SK-N-SH treated with all-trans-retinoic acid at 6 μM for 48 hours (cell line): ENCODE measurements around the gene LRRC28.

Experiments
- ATAC-seq: fragments of 200-7000 bp; cut with Tn5 transposase; 3 replicates; pipeline ENCODE4 v1.9.1; 2020; ENCODE audit warnings: mild to moderate bottlenecking, moderate library complexity
- ARNTL ChIP-seq: fragments of 450-650 bp; formaldehyde crosslinking; IDR thresholded peaks from 2 replicates; pipeline ENCODE4 v1.5.0; 2020; ENCODE audit warnings: low read depth, mild to moderate bottlenecking, moderate library complexity, borderline replicate concordance
- BACH2 ChIP-seq: fragments of 250-450 bp; sonication (Bioruptor Pico); IDR thresholded peaks from 2 replicates; pipeline ENCODE4 v1.9.0; 2021; ENCODE audit warnings: mild to moderate bottlenecking, borderline replicate concordance
- CSDC2 ChIP-seq: fragments of 250-450 bp; sonication (Bioruptor Pico); IDR thresholded peaks from 2 replicates; pipeline ENCODE4 v1.5.0; 2020; ENCODE audit warnings: mild to moderate bottlenecking, moderate library complexity
- ESRRG ChIP-seq: fragments of 250-450 bp; sonication (Bioruptor Pico); IDR thresholded peaks from 2 replicates; pipeline ENCODE4 v1.6.1; 2021; ENCODE audit warnings: mild to moderate bottlenecking
- ISL1 ChIP-seq: fragments of 250-450 bp; sonication (Bioruptor Pico); IDR thresholded peaks from 2 replicates; pipeline ENCODE4 v2.1.2; 2022; ENCODE audit warnings: mild to moderate bottlenecking, moderate library complexity
- OSR1 ChIP-seq: fragments of 250-450 bp; sonication (Bioruptor Pico); IDR thresholded peaks from 2 replicates; pipeline ENCODE4 v1.8.0; 2022; ENCODE audit warnings: moderate library complexity, mild to moderate bottlenecking, inconsistent platforms
- RARB ChIP-seq: fragments of 250-450 bp; sonication (Bioruptor Pico); IDR thresholded peaks from 2 replicates; pipeline ENCODE4 v1.8.0; 2021; ENCODE audit warnings: mild to moderate bottlenecking, moderate library complexity
- SNAI2 ChIP-seq: fragments of 250-450 bp; sonication (Bioruptor Pico); IDR thresholded peaks from 2 replicates; pipeline ENCODE4 v1.5.0; 2020; ENCODE audit warnings: mild to moderate bottlenecking, moderate library complexity
- TCF4 ChIP-seq: fragments of 250-450 bp; sonication (Bioruptor Pico); IDR thresholded peaks from 2 replicates; pipeline ENCODE4 v1.8.0; 2021; ENCODE audit warnings: mild to moderate bottlenecking, moderate library complexity, borderline replicate concordance
- TOX ChIP-seq: fragments of 250-450 bp; sonication (Bioruptor Pico); IDR thresholded peaks from 2 replicates; pipeline ENCODE4 v1.8.0; 2021; ENCODE audit warnings: mild to moderate bottlenecking, moderate library complexity, borderline replicate concordance
- ZFP3 ChIP-seq: fragments of 250-450 bp; sonication (Bioruptor Pico); IDR thresholded peaks from 2 replicates; pipeline ENCODE4 v1.5.0; 2020; ENCODE audit warnings: mild to moderate bottlenecking, moderate library complexity
- ZFP30 ChIP-seq: fragments of 450-650 bp; formaldehyde crosslinking; IDR thresholded peaks from 2 replicates; pipeline ENCODE4 v1.5.0; 2022; ENCODE audit warnings: mild to moderate bottlenecking, moderate library complexity
- ZNF565 ChIP-seq: fragments of 450-650 bp; formaldehyde crosslinking; conservative IDR thresholded peaks from 2 replicates; pipeline ENCODE4 v1.5.0; 2020; ENCODE audit warnings: low read depth, mild to moderate bottlenecking, moderate library complexity
- ZNF70 ChIP-seq: fragments of 450-650 bp; formaldehyde crosslinking; IDR thresholded peaks from 2 replicates; pipeline ENCODE4 v1.5.0; 2020; ENCODE audit warnings: mild to moderate bottlenecking, moderate library complexity
- ZNF8 ChIP-seq: fragments of 450-650 bp; formaldehyde crosslinking; IDR thresholded peaks from 2 replicates; pipeline ENCODE4 v1.5.0; 2020; ENCODE audit warnings: mild to moderate bottlenecking, moderate library complexity
- TF ChIP-seq, protein P1 (sequence below): fragments of 250-450 bp; sonication (Bioruptor Pico); IDR thresholded peaks from 2 replicates; pipeline ENCODE4 v1.5.0; 2020; ENCODE audit warnings: mild to moderate bottlenecking, moderate library complexity
- TF ChIP-seq, protein P2 (sequence below): fragments of 250-450 bp; sonication (Bioruptor Pico); IDR thresholded peaks from 2 replicates; pipeline ENCODE4 v1.5.1; 2020; ENCODE audit warnings: low read depth, mild to moderate bottlenecking, moderate library complexity
- TF ChIP-seq, protein P3 (sequence below): fragments of 250-450 bp; sonication (Bioruptor Pico); IDR thresholded peaks from 2 replicates; pipeline ENCODE4 v1.8.0; 2021; ENCODE audit warnings: low read depth, mild to moderate bottlenecking, moderate library complexity, borderline replicate concordance
- TF ChIP-seq, protein P4 (sequence below): fragments of 250-450 bp; sonication (Bioruptor Pico); IDR thresholded peaks from 2 replicates; pipeline ENCODE4 v1.5.1; 2021; ENCODE audit warnings: mild to moderate bottlenecking, moderate library complexity
- TF ChIP-seq, protein P5 (sequence below): fragments of 250-450 bp; sonication (Bioruptor Pico); IDR thresholded peaks from 2 replicates; pipeline ENCODE4 v1.8.0; 2020; ENCODE audit warnings: mild to moderate bottlenecking, moderate library complexity, borderline replicate concordance

Gene LRRC28

DNA sequence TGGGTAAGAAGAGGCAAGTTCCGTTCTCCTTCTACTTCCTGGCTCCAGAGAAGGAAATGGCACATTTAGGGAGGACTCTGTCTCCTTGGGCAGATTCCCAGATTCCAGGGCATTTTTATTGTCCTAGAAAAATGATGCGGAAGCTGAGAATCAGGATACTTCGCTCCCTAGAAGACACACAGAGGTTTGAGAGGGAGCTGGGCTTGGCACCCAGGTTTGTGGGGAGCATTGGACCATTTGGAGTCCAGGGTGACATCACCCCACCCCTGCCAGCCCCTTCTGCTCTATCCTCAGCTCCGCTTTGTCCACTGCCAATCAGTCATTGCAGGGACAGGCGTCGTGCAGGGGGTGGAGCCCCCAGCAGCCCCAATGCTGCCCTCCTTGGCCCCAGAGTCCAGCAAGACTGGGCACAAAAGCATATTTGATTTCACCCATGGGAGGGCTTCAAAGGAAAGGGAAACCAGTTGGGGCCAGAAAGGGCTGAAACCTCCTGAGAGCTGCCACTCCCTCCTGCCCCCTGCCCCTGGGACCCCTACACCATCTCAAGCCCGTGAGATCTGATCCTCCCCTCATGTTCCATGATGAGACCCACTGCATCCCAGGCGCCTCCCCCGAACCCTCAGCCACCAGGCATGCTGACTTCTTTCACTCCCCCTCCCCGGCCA, 184.7 kb downstream of the LRRC28 start:
- TF ChIP-seq, protein P1, sequence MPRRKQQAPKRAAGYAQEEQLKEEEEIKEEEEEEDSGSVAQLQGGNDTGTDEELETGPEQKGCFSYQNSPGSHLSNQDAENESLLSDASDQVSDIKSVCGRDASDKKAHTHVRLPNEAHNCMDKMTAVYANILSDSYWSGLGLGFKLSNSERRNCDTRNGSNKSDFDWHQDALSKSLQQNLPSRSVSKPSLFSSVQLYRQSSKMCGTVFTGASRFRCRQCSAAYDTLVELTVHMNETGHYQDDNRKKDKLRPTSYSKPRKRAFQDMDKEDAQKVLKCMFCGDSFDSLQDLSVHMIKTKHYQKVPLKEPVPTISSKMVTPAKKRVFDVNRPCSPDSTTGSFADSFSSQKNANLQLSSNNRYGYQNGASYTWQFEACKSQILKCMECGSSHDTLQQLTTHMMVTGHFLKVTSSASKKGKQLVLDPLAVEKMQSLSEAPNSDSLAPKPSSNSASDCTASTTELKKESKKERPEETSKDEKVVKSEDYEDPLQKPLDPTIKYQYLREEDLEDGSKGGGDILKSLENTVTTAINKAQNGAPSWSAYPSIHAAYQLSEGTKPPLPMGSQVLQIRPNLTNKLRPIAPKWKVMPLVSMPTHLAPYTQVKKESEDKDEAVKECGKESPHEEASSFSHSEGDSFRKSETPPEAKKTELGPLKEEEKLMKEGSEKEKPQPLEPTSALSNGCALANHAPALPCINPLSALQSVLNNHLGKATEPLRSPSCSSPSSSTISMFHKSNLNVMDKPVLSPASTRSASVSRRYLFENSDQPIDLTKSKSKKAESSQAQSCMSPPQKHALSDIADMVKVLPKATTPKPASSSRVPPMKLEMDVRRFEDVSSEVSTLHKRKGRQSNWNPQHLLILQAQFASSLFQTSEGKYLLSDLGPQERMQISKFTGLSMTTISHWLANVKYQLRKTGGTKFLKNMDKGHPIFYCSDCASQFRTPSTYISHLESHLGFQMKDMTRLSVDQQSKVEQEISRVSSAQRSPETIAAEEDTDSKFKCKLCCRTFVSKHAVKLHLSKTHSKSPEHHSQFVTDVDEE (CRISPR knock-in tag): no peak
- TF ChIP-seq ZFP30: no peak
- TF ChIP-seq ISL1 (CRISPR knock-in tag): no peak
- TF ChIP-seq ZNF8 (CRISPR knock-in tag): no peak
- TF ChIP-seq TCF4 (CRISPR knock-in tag): no peak
- TF ChIP-seq, all 23 proteins: peak for 0
- ATAC-seq: no peak

DNA sequence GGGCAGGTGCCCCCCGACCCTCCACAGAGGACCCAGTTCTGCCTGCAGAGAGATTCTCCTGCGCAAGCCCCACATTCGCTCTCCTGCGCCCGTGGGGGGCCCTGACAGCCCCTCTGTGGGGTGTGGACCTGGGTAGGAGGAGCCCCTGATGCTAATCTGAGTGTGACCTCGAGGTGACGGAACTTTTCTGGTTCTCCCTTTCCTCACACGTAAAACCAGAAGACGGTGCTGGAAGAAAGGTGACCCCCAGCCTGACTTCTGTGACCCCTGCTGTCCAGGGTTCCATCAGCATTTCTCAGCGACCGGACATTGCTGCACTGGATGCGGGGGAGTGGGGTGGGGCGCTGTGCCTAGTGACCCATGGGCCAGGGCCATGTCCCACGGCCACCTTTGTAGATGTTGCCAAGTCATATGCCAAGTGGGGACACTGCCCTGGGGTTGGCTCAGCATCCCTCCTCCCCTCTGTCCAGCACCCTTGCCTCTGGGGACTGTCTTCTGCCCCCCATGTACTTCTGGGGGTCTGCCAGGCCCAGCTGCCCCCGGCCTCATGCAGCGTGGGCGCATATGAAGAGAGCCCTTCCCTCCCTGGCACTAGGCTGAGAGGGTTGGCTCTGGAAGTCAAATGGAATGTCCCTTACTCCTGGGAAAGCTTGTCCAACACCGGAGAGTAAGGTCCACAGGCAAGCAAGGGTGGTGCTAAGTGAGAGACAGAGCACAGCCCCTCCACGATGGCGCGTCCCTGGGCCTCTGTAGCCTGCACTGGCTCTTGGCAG, 185.4 kb downstream of the LRRC28 start:
- ATAC-seq: no peak
- TF ChIP-seq ISL1 (CRISPR knock-in tag): no peak
- TF ChIP-seq ZFP30: no peak
- no peak for TF ChIP-seq BACH2 (CRISPR knock-in tag)
- no peak for TF ChIP-seq SNAI2
- TF ChIP-seq OSR1 (CRISPR knock-in tag): no peak
- TF ChIP-seq, protein P2, sequence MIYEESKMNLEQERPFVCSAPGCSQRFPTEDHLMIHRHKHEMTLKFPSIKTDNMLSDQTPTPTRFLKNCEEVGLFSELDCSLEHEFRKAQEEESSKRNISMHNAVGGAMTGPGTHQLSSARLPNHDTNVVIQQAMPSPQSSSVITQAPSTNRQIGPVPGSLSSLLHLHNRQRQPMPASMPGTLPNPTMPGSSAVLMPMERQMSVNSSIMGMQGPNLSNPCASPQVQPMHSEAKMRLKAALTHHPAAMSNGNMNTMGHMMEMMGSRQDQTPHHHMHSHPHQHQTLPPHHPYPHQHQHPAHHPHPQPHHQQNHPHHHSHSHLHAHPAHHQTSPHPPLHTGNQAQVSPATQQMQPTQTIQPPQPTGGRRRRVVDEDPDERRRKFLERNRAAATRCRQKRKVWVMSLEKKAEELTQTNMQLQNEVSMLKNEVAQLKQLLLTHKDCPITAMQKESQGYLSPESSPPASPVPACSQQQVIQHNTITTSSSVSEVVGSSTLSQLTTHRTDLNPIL: no peak
- TF ChIP-seq, protein P3, sequence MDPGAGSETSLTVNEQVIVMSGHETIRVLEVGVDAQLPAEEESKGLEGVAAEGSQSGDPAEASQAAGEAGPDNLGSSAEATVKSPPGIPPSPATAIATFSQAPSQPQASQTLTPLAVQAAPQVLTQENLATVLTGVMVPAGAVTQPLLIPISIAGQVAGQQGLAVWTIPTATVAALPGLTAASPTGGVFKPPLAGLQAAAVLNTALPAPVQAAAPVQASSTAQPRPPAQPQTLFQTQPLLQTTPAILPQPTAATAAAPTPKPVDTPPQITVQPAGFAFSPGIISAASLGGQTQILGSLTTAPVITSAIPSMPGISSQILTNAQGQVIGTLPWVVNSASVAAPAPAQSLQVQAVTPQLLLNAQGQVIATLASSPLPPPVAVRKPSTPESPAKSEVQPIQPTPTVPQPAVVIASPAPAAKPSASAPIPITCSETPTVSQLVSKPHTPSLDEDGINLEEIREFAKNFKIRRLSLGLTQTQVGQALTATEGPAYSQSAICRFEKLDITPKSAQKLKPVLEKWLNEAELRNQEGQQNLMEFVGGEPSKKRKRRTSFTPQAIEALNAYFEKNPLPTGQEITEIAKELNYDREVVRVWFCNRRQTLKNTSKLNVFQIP (CRISPR knock-in tag): no peak
- TF ChIP-seq, protein P4, sequence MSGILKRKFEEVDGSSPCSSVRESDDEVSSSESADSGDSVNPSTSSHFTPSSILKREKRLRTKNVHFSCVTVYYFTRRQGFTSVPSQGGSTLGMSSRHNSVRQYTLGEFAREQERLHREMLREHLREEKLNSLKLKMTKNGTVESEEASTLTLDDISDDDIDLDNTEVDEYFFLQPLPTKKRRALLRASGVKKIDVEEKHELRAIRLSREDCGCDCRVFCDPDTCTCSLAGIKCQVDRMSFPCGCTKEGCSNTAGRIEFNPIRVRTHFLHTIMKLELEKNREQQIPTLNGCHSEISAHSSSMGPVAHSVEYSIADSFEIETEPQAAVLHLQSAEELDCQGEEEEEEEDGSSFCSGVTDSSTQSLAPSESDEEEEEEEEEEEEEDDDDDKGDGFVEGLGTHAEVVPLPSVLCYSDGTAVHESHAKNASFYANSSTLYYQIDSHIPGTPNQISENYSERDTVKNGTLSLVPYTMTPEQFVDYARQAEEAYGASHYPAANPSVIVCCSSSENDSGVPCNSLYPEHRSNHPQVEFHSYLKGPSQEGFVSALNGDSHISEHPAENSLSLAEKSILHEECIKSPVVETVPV (CRISPR knock-in tag): no peak
- TF ChIP-seq ZNF565 (CRISPR knock-in tag): no peak
- TF ChIP-seq ZNF70 (CRISPR knock-in tag): no peak
- no peak for TF ChIP-seq TOX (CRISPR knock-in tag)
- no peak for TF ChIP-seq ESRRG (CRISPR knock-in tag)
- no peak for TF ChIP-seq ZFP3 (CRISPR knock-in tag)
- TF ChIP-seq CSDC2 (CRISPR knock-in tag): no peak
- TF ChIP-seq TCF4 (CRISPR knock-in tag): no peak
- no peak for TF ChIP-seq RARB (CRISPR knock-in tag)

DNA sequence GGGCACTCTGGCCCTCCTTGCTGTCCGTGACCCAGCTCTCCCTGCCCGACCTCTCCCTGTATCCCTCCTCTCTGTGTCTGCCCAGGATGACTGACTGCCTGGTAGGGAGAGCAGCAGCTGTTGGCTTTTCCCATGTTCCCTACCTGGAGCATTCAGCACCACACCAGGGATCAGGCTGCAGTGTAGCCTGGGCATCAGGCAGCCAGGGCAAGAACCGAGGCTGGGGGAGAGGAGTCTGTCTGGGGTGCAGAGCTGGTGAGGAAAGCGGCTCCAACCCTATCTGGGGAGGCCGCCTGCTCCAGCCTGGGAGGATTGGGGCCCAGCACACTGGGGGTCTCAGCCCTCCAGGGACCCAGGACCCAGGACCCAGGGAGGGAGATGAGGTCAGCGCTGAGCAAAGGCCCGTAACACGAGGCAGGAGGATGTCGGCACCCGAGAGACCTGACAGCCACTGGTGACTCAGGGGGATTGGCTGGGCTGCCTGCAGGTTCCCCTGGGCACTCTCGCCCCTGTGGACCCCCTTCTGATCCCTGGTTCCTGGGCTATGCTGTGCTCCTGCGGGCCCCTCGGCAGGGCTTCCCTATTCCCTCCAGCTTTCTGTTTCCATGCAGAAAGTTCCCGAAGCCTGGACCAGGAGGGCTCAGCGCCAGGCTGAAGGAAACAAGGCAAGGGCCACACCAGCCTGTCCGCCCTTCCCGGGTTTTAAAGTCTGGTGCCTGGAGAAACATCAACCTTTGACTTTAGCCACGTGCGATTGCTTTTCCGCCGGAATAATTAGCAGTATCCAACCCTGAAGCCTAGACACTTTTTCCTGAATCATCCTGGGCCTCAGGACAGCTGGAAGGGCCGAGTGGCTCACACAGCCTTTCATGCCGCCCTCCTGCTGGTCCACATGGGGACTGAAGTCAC, 186.3 kb downstream of the LRRC28 start:
- TF ChIP-seq ZFP30 (no peak), ZNF8 (CRISPR knock-in tag) (no peak), TCF4 (CRISPR knock-in tag) (no peak), ZFP3 (CRISPR knock-in tag) (no peak), ZNF565 (CRISPR knock-in tag) (no peak), ARNTL (CRISPR knock-in tag) (no peak)
- TF ChIP-seq, protein P5, sequence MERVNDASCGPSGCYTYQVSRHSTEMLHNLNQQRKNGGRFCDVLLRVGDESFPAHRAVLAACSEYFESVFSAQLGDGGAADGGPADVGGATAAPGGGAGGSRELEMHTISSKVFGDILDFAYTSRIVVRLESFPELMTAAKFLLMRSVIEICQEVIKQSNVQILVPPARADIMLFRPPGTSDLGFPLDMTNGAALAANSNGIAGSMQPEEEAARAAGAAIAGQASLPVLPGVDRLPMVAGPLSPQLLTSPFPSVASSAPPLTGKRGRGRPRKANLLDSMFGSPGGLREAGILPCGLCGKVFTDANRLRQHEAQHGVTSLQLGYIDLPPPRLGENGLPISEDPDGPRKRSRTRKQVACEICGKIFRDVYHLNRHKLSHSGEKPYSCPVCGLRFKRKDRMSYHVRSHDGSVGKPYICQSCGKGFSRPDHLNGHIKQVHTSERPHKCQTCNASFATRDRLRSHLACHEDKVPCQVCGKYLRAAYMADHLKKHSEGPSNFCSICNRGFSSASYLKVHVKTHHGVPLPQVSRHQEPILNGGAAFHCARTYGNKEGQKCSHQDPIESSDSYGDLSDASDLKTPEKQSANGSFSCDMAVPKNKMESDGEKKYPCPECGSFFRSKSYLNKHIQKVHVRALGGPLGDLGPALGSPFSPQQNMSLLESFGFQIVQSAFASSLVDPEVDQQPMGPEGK: no peak
- TF ChIP-seq, protein P3 (CRISPR knock-in tag): no peak
- peak; percentile 14 for ATAC-seq
